Hepatic stellate cell (primary cell): Measurements from ENCODE around the gene JAK3.
"Not testable (repeated sequence)": the region's sequence is repeated elsewhere in the genome, so short reads cannot be mapped to it uniquely, and the experiment has no call there.

Experiments
- DNase-seq: peaks from one replicate; pipeline ENCODE4 v3.0.0; 2011; ENCODE audit warnings: low spot score

Gene JAK3

GRCh38 chr19:17777840-17778239, 69.9 kb downstream of the JAK3 start:
- not testable (repeated sequence) for DNase-seq

GRCh38 chr19:17775991-17776803, 71.6 kb downstream of the JAK3 start:
- DNase-seq, result no peak

- DNase-seq, result peak; percentile 53
These were observed 72.4 kb downstream of the JAK3 start for GRCh38 chr19:17775245-17775927.
